ENCODE data around the gene TASOR. TPM values are rescaled to one million over a fixed set of nuclear protein-coding genes. Genes with fewer than 3 reads are reported as not detected.

TASOR gene
- total and polyA plus RNA-seq, 2 of the 8 experiments (the other 6 are each of a cell fraction or from before 2014, with no cell fraction given): 12.2 to 45.5 TPM

DNA sequence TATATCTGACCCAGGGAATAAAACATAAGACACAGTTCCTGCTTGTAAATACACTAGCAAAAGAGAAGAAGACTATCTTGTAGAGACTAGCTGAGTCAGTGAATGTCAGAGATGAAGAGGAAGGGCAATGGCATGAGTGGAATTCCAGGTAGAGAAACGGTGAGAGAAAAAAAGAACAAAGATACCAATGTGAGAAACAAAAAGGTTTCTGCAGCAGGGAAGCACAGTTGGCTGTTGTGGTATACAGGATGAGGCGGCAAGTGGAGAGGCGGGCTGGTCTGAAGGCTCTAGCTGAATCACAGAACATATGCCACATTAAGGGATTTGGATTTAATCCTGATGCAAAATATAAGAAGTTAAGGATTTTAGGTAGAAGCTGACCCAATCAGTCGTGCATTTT is 17.1 kb upstream of the TASOR start (continued):
- TF ChIP-seq, protein P1, sequence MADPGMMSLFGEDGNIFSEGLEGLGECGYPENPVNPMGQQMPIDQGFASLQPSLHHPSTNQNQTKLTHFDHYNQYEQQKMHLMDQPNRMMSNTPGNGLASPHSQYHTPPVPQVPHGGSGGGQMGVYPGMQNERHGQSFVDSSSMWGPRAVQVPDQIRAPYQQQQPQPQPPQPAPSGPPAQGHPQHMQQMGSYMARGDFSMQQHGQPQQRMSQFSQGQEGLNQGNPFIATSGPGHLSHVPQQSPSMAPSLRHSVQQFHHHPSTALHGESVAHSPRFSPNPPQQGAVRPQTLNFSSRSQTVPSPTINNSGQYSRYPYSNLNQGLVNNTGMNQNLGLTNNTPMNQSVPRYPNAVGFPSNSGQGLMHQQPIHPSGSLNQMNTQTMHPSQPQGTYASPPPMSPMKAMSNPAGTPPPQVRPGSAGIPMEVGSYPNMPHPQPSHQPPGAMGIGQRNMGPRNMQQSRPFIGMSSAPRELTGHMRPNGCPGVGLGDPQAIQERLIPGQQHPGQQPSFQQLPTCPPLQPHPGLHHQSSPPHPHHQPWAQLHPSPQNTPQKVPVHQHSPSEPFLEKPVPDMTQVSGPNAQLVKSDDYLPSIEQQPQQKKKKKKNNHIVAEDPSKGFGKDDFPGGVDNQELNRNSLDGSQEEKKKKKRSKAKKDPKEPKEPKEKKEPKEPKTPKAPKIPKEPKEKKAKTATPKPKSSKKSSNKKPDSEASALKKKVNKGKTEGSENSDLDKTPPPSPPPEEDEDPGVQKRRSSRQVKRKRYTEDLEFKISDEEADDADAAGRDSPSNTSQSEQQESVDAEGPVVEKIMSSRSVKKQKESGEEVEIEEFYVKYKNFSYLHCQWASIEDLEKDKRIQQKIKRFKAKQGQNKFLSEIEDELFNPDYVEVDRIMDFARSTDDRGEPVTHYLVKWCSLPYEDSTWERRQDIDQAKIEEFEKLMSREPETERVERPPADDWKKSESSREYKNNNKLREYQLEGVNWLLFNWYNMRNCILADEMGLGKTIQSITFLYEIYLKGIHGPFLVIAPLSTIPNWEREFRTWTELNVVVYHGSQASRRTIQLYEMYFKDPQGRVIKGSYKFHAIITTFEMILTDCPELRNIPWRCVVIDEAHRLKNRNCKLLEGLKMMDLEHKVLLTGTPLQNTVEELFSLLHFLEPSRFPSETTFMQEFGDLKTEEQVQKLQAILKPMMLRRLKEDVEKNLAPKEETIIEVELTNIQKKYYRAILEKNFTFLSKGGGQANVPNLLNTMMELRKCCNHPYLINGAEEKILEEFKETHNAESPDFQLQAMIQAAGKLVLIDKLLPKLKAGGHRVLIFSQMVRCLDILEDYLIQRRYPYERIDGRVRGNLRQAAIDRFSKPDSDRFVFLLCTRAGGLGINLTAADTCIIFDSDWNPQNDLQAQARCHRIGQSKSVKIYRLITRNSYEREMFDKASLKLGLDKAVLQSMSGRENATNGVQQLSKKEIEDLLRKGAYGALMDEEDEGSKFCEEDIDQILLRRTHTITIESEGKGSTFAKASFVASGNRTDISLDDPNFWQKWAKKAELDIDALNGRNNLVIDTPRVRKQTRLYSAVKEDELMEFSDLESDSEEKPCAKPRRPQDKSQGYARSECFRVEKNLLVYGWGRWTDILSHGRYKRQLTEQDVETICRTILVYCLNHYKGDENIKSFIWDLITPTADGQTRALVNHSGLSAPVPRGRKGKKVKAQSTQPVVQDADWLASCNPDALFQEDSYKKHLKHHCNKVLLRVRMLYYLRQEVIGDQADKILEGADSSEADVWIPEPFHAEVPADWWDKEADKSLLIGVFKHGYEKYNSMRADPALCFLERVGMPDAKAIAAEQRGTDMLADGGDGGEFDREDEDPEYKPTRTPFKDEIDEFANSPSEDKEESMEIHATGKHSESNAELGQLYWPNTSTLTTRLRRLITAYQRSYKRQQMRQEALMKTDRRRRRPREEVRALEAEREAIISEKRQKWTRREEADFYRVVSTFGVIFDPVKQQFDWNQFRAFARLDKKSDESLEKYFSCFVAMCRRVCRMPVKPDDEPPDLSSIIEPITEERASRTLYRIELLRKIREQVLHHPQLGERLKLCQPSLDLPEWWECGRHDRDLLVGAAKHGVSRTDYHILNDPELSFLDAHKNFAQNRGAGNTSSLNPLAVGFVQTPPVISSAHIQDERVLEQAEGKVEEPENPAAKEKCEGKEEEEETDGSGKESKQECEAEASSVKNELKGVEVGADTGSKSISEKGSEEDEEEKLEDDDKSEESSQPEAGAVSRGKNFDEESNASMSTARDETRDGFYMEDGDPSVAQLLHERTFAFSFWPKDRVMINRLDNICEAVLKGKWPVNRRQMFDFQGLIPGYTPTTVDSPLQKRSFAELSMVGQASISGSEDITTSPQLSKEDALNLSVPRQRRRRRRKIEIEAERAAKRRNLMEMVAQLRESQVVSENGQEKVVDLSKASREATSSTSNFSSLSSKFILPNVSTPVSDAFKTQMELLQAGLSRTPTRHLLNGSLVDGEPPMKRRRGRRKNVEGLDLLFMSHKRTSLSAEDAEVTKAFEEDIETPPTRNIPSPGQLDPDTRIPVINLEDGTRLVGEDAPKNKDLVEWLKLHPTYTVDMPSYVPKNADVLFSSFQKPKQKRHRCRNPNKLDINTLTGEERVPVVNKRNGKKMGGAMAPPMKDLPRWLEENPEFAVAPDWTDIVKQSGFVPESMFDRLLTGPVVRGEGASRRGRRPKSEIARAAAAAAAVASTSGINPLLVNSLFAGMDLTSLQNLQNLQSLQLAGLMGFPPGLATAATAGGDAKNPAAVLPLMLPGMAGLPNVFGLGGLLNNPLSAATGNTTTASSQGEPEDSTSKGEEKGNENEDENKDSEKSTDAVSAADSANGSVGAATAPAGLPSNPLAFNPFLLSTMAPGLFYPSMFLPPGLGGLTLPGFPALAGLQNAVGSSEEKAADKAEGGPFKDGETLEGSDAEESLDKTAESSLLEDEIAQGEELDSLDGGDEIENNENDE (IDR thresholded peaks at IDR 0.05; ENCODE audit: insufficient replicate concordance, low read length): no peak
- TF ChIP-seq, protein P2, sequence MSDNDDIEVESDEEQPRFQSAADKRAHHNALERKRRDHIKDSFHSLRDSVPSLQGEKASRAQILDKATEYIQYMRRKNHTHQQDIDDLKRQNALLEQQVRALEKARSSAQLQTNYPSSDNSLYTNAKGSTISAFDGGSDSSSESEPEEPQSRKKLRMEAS (IDR thresholded peaks at IDR 0.05): no peak
- TF ChIP-seq SRF (IDR thresholded peaks at IDR 0.05; ENCODE audit: low read depth, low read length) (no peak), TEAD4 (IDR thresholded peaks at IDR 0.05; ENCODE audit: low read depth, low read length) (0 out of 2 replicates have a peak, but pooled peaks have one; percentile 23), GTF2F1 (IDR thresholded peaks at IDR 0.05; ENCODE audit: borderline replicate concordance, low read depth, low read length) (no peak)

Data from H1 (cell line).